ENCODE results near the gene HOXA1. TPM values are rescaled to one million over a fixed set of nuclear protein-coding genes. Genes with fewer than 3 reads are reported as not detected.

HOXA1 gene
- total and polyA plus RNA-seq, 8 donors = 0.31 to 1.1 (median 0.55) TPM; not detected in 5

GRCh38 chr7:27079234-27079975, 16.4 kb downstream of the HOXA1 start:
- no peak for DNase-seq
- TF ChIP-seq POLR2AphosphoS5 (IDR thresholded peaks at IDR 0.05) (no peak), CTCF (IDR thresholded peaks at IDR 0.05) (no peak), POLR2A (IDR thresholded peaks at IDR 0.05) (no peak), EP300 (IDR thresholded peaks at IDR 0.05) (no peak)
- intact Hi-C loops (cut with DNase I; ENCODE audit: low total_unique reads) = no loop called here
- Histone ChIP-seq H3K27ac (no peak overlapping the region), H3K4me3 (no peak overlapping the region), H3K9me3 (peaks cover 0 to 4% (median 2%) of the 10 kb centered on the region in 4 donors), H3K36me3 (no peaks in the 10 kb centered on the region), H3K27me3 (peaks cover 0 to 3% (median 0%) of the 10 kb centered on the region in 3 donors), H3K4me1 (no peaks in the 10 kb centered on the region)
- 86 to 96% (median 94%) methylated on average over 1 of the region's 1 CpG for WGBS, 5 donors

GRCh38 chr7:27078616-27079233, 17.1 kb downstream of the HOXA1 start:
- Histone ChIP-seq H3K27ac (no peak overlapping the region), H3K4me1 (no peaks in the 10 kb centered on the region), H3K4me3 (no peak overlapping the region), H3K9me3 (peaks cover 0 to 4% (median 2%) of the 10 kb centered on the region in 4 donors), H3K27me3 (peaks cover 0 to 3% (median 0%) of the 10 kb centered on the region in 3 donors), H3K36me3 (no peaks in the 10 kb centered on the region)
- 80 to 88% (median 83%) methylated on average over 5 of the region's 5 CpGs for WGBS, 5 donors
- TF ChIP-seq POLR2AphosphoS5 (IDR thresholded peaks at IDR 0.05) (no peak), EP300 (IDR thresholded peaks at IDR 0.05) (no peak), POLR2A (IDR thresholded peaks at IDR 0.05) (no peak), CTCF (IDR thresholded peaks at IDR 0.05) (no peak)
- no peak for DNase-seq
- intact Hi-C loops (cut with DNase I; ENCODE audit: low total_unique reads) = no loop called here

GRCh38 chr7:27073076-27073475, 22.7 kb downstream of the HOXA1 start:
- intact Hi-C loops (cut with DNase I; ENCODE audit: low total_unique reads) = no loop called here
- TF ChIP-seq POLR2A (IDR thresholded peaks at IDR 0.05) (no peak), CTCF (IDR thresholded peaks at IDR 0.05) (no peak), POLR2AphosphoS5 (IDR thresholded peaks at IDR 0.05) (no peak), EP300 (IDR thresholded peaks at IDR 0.05) (no peak)
- Histone ChIP-seq H3K27ac (no peak overlapping the region), H3K4me1 (no peaks in the 10 kb centered on the region), H3K4me3 (no peak overlapping the region), H3K27me3 (peaks cover 0 to 10% (median 0%) of the 10 kb centered on the region in 3 donors), H3K9me3 (peaks cover 0 to 4% (median 2%) of the 10 kb centered on the region in 4 donors), H3K36me3 (no peaks in the 10 kb centered on the region)
- no peak for DNase-seq

GRCh38 chr7:27071622-27072390, 24.0 kb downstream of the HOXA1 start:
- no peak for DNase-seq
- no peak overlapping the region for H3K4me3 ChIP-seq

More at GRCh38 chr7:27071622-27072390, 24.0 kb downstream of the HOXA1 start:
- Histone ChIP-seq H3K27ac (no peak overlapping the region), H3K36me3 (no peaks in the 10 kb centered on the region), H3K9me3 (peaks cover 0 to 4% (median 2%) of the 10 kb centered on the region in 4 donors), H3K4me1 (no peaks in the 10 kb centered on the region), H3K27me3 (peaks cover 0 to 10% (median 0%) of the 10 kb centered on the region in 3 donors)
- intact Hi-C loops (cut with DNase I; ENCODE audit: low total_unique reads) = no loop called here
- WGBS, 5 donors = 66 to 77% (median 70%) methylated on average over 6 of the region's 6 CpGs
- TF ChIP-seq POLR2A (IDR thresholded peaks at IDR 0.05) (no peak), CTCF (IDR thresholded peaks at IDR 0.05) (no peak), POLR2AphosphoS5 (IDR thresholded peaks at IDR 0.05) (no peak), EP300 (IDR thresholded peaks at IDR 0.05) (no peak)

Data from stomach (tissue), 9 donors.